ENCODE measurements around the gene RNF130.
A peak's percentile ranks its signal among the peaks of the same experiment; 100 is the strongest.

RNF130 gene

GRCh38 chr5:180085837-180086236 lies 14.3 kb upstream of the RNF130 start:
- peak; percentile 60 for DNase-seq (ENCODE audit: low read depth, low spot score)

GRCh38 chr5:180084638-180085561 lies 13.3 kb upstream of the RNF130 start:
- no peak for DNase-seq (ENCODE audit: low read depth, low spot score)

- no peak for DNase-seq (ENCODE audit: low read depth, low spot score)
Measured at GRCh38 chr5:180083529-180084060, 12.0 kb upstream of the RNF130 start.

GRCh38 chr5:180082633-180083420 lies 11.3 kb upstream of the RNF130 start:
- peak; percentile 61 for DNase-seq (ENCODE audit: low read depth, low spot score)

- DNase-seq (ENCODE audit: low read depth, low spot score) = no peak
Measured at GRCh38 chr5:180081481-180081880, 9.9 kb upstream of the RNF130 start.

GRCh38 chr5:180080486-180081280 lies 9.1 kb upstream of the RNF130 start:
- no peak for DNase-seq (ENCODE audit: low read depth, low spot score)

- no peak for DNase-seq (ENCODE audit: low read depth, low spot score)
Measured at GRCh38 chr5:180079702-180080466, 8.3 kb upstream of the RNF130 start.

- DNase-seq (ENCODE audit: low read depth, low spot score) = no peak
Measured at GRCh38 chr5:180078348-180078747, 6.8 kb upstream of the RNF130 start.

GRCh38 chr5:180077594-180078284 lies 6.2 kb upstream of the RNF130 start:
- DNase-seq (ENCODE audit: low read depth, low spot score) = no peak

- no peak for DNase-seq (ENCODE audit: low read depth, low spot score)
Measured at GRCh38 chr5:180075703-180076102, 4.1 kb upstream of the RNF130 start.

GRCh38 chr5:180074462-180074861 lies 2.9 kb upstream of the RNF130 start:
- DNase-seq (ENCODE audit: low read depth, low spot score) = no peak

- DNase-seq (ENCODE audit: low read depth, low spot score) = no peak
Measured at GRCh38 chr5:180072556-180072955, 997 bp upstream of the RNF130 start.

GRCh38 chr5:180072256-180072548 lies 643 bp upstream of the RNF130 start:
- DNase-seq (ENCODE audit: low read depth, low spot score) = no peak

GRCh38 chr5:180070756-180071530 lies 616 bp downstream of the RNF130 start:
- peak; percentile 73 for DNase-seq (ENCODE audit: low read depth, low spot score)

- peak; percentile 55 for DNase-seq (ENCODE audit: low read depth, low spot score)
Measured at GRCh38 chr5:180069589-180070247, 1.8 kb downstream of the RNF130 start.

GRCh38 chr5:180068519-180069090 lies 3.0 kb downstream of the RNF130 start:
- DNase-seq (ENCODE audit: low read depth, low spot score) = no peak

GRCh38 chr5:180067986-180068385 lies 3.6 kb downstream of the RNF130 start:
- no peak for DNase-seq (ENCODE audit: low read depth, low spot score)

- no peak for DNase-seq (ENCODE audit: low read depth, low spot score)
Measured at GRCh38 chr5:180060192-180060591, 11.4 kb downstream of the RNF130 start.

- no peak for DNase-seq (ENCODE audit: low read depth, low spot score)
Measured at GRCh38 chr5:180059326-180059725, 12.2 kb downstream of the RNF130 start.
